ENCODE data around the gene PKN1. TPM values are rescaled to one million over a fixed set of nuclear protein-coding genes. Genes with fewer than 3 reads are reported as not detected.

The PKN1 gene
- total RNA-seq, 2 experiments from 2014 or later: 238 to 242 TPM

DNA sequence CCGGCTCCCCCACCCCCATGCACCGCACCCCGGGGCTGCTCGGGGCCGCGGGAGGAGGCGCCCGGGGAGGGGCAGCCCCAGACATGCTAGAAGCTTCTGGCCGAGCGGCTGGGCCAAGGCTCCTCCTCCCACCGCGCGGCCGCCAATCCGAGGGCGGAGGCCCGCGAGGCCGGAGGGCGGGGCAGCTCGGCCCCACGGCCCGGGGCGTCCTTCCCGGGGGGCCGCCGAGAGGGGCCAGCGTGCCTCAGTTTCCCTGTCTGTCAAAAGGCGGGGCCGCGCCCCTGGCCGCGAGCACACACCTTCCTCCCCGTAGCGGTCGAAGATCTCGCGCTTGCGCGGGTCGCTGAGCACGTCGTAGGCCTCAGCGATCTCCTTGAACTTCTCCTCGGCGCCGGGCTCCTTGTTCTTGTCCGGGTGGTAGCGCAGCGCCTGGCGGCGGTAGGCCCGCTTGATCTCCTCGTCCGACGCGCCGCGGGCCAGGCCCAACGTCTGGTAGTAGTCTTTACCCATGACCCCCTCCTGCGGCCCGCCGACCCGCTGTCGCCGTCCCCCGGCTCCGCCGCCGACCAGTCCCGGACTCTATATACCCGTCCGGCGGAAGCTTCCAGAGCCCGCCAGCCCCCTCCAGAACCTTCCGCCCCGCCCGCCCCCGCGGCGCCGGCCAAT is 84.9 kb downstream of the PKN1 start, which contains the start of gene DNAJB1:
Gene DNAJB1 (minus strand): TSS at position 558 of the 666 bp plus-strand sequence. CDS start 48 bp downstream, at position 510.
- Mint-ChIP-seq H3K4me1 (peaks cover 66% of the 10 kb centered on the region), H3K36me3 (ENCODE audit: low read depth) (peaks cover 35% of the 10 kb centered on the region), H3K9me3 (no peaks in the 10 kb centered on the region), H3K27me3 (no peaks in the 10 kb centered on the region), H3K27ac (peak within 1 kb of the TSS; percentile 98), H3K4me3 (peak within 1 kb of the TSS; percentile 94)
- POLR2A ChIA-PET: interaction anchor here (0.6 to 1.5 kb wide), 3 partner anchors 8 to 172 kb away, joined by 4 to 6 read pairs (median 5); partner anchors contain the start of gene ZNF333
- CTCF ChIA-PET: interaction anchor here (0.7 to 2.0 kb wide), 8 partner anchors 10 to 1416 kb away, joined by 3 to 7 read pairs (median 4); partner anchors contain the start of gene NDUFB7
- DNase-seq: peak; percentile 66

DNA sequence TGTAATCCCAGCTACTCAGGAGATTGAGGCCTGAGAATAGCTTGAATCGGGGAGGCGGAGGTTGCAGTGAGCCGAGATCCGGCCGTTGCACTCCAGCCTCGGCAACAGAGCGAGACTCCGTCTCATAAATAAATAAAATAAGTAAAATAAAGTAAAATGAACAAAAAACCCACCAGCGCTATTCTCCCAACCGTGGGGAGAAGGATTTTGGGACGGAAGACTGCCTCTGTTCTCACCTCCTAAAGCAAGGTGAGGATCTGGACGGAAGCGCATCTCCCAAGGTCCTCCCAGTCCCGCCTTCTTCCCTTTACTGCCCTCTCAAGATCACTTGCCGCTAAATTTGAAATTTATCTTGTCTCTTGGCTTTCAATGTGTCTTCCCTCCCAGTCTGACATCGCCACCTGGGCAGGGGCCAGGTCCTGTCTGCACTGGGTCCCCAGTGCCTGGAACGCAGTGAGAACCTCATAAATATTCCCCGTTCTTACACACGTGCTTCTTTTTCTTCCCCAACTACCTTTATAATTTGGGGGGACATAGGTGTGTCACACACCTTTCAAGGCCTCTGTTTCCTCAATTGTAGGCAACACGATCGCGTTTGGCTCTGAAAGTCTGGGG is 86.2 kb downstream of the PKN1 start:
- peaks cover 36% of the 10 kb centered on the region for H3K36me3 Mint-ChIP-seq (ENCODE audit: low read depth)
- H3K4me1 Mint-ChIP-seq: peaks cover 75% of the 10 kb centered on the region
- ChIA-PET CTCF (interaction anchor here (0.6 to 2.0 kb wide), 3 partner anchors 12 to 52 kb away, joined by 3 to 7 read pairs (median 5); partner anchors contain the start of gene NDUFB7), POLR2A (no interaction called here)
- DNase-seq: no peak
- peak overlapping the region; percentile 94 for H3K4me3 Mint-ChIP-seq
- no peaks in the 10 kb centered on the region for H3K27me3 Mint-ChIP-seq
- H3K9me3 Mint-ChIP-seq: no peaks in the 10 kb centered on the region
- peak overlapping the region; percentile 98 for H3K27ac Mint-ChIP-seq

DNA sequence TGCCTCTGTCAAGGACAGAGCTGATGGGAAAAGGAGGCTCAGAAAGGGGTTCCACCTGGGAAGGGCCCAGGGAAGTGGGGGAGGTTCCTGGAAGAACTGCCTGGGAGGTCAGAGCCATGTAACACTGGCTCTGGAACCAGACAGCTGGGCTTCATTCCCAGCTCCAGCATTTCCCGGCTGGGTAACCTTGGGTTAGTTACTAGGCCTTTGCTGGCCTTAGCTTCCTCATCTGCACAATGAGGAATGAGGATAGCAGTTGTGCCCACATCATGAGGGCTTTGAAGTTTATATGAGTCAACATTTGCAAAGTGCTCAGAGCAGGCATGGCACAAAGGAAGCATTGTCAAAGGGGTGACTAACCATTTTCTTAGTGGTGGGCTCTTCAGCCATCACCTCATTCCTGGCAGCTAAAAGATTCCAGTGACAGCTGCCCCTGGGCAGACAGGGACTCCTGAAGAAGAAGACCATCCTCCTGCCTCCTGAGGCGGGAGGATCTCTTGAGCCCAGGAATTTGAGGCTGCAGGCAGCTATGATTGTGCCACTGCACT is 86.8 kb downstream of the PKN1 start:
- Mint-ChIP-seq H3K27me3 (no peaks in the 10 kb centered on the region), H3K4me3 (peak overlapping the region; percentile 94), H3K36me3 (ENCODE audit: low read depth) (peaks cover 31% of the 10 kb centered on the region), H3K9me3 (no peaks in the 10 kb centered on the region), H3K27ac (peak overlapping the region; percentile 98), H3K4me1 (peaks cover 69% of the 10 kb centered on the region)
- CTCF ChIA-PET: no interaction called here
- POLR2A ChIA-PET: interaction anchor here (0.6 kb wide), 1 partner anchor 35 kb away, joined by 3 read pairs; no protein-coding TSS in a partner anchor
- DNase-seq: no peak

DNA sequence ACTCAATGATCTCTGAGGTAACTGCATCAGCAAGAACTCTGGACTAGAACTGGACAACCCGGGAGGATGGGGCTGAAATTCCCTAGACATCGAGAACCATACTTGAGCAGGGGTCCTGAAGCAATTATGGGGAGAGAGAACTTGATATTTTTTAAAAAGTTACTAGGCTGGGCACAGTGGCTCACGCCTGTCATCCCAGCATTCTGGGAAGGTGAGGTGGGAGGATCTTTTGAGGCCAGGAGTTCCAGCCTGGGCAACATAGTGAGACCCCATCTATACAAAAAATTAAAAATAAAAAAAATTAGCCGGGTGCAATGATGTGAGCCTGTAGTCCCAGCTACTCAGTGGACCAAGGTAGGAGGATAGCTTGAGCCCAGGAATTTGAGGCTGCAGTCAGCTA is 87.4 kb downstream of the PKN1 start:
- H3K4me1 Mint-ChIP-seq: peaks cover 63% of the 10 kb centered on the region
- H3K27me3 Mint-ChIP-seq: no peaks in the 10 kb centered on the region

More for the DNA sequence above, 87.4 kb downstream of the PKN1 start:
- no peak overlapping the region for H3K4me3 Mint-ChIP-seq
- no peak for DNase-seq
- CTCF ChIA-PET: interaction anchor here (2.7 kb wide), 1 partner anchor 384 kb away, joined by 6 read pairs; the partner anchor contains the start of gene ASF1B
- H3K27ac Mint-ChIP-seq: peak overlapping the region; percentile 98
- POLR2A ChIA-PET: interaction anchor here (0.6 kb wide), 1 partner anchor 36 kb away, joined by 3 read pairs; no protein-coding TSS in a partner anchor
- H3K9me3 Mint-ChIP-seq: no peaks in the 10 kb centered on the region
- H3K36me3 Mint-ChIP-seq (ENCODE audit: low read depth): peaks cover 25% of the 10 kb centered on the region

Other genes starting within 250 kb of the PKN1 start
- gene ADGRL1, start 227.1 kb upstream of the PKN1 start, total RNA-seq: 10 to 100 TPM; 12.5 to 14.0 TPM
- 100 to 1,000 TPM; 304 to 310 TPM for gene ADGRE5, start 51.9 kb upstream of the PKN1 start, total RNA-seq
- 100 to 1,000 TPM; 232 to 269 TPM for gene DDX39A, start 14.0 kb upstream of the PKN1 start, total RNA-seq
- under 1 TPM; 0.19 to 0.27 TPM for gene PTGER1, start 42.0 kb downstream of the PKN1 start, total RNA-seq
- gene GIPC1, start 62.8 kb downstream of the PKN1 start, total RNA-seq: 10 to 100 TPM; 36.5 to 47.2 TPM
- gene DNAJB1, start 85.1 kb downstream of the PKN1 start, total RNA-seq: 100 to 1,000 TPM in 1 of 2 experiments, 10 to 100 TPM in 1; 89.7 to 100 TPM
- gene TECR, start 96.3 kb downstream of the PKN1 start, total RNA-seq: 100 to 1,000 TPM; 169 to 190 TPM
- 100 to 1,000 TPM; 121 to 123 TPM for gene NDUFB7, start 138.8 kb downstream of the PKN1 start, total RNA-seq
- not detected for gene CLEC17A, start 149.8 kb downstream of the PKN1 start, total RNA-seq
- gene ADGRE3, start 241.5 kb downstream of the PKN1 start, total RNA-seq: not detected

Data from activated CD4-positive, alpha-beta T cell treated with anti-CD3 and anti-CD28 coated beads, Interleukin-2, amount 10 ng/mL, durations not matched to agents 7 days and 5 days (primary cell).